HL-60 (cell line): ENCODE measurements around the gene LIN7C.

Experiments
- POLR2AphosphoS5 ChIP-seq: IDR thresholded peaks from 2 replicates; pipeline ENCODE4 v1.6.1; 2012; ENCODE audit warnings: low read depth
- SPI1 ChIP-seq: IDR thresholded peaks from 2 replicates; pipeline ENCODE4 v1.6.1; 2012; ENCODE audit warnings: low read depth, mild to moderate bottlenecking, borderline replicate concordance
- TF ChIP-seq, protein P1 (sequence below): IDR thresholded peaks from one replicate; pipeline ENCODE4 v1.5.1; 2011; ENCODE audit warnings: low read length, control low read depth, inconsistent platforms; ENCODE audit not compliant: insufficient read depth
- TF ChIP-seq, protein P2 (sequence below): IDR thresholded peaks from 2 replicates; pipeline ENCODE4 v1.6.1; 2012; ENCODE audit warnings: low read depth; ENCODE audit not compliant: insufficient replicate concordance

DNA sequence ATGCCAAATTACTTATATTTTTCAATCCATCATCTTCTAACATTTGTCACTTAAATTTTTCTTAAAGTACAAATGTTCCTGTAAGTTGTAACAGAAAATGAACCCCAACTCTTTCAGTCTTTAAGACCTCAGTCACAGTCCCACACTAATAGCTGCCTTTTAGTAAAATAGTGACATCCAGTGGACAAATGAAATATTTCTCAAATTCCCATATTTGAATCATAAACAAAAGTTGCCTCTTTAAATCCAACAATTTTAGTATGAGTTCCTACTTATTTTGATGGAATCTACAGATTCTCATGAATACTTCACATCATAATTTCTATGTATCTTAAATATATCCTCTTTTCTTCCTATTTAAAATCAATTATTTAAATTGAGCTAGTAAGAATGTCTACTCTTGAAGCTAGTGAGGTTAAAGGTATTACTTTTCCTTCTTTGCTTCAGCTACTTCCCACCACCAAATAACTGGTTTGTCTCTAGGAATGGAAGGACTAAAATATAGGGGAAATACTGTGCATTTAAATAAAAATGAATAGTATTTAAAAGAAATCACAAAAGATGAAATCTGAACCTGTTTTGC, 9.2 kb downstream of the LIN7C start:
- TF ChIP-seq, protein P1, sequence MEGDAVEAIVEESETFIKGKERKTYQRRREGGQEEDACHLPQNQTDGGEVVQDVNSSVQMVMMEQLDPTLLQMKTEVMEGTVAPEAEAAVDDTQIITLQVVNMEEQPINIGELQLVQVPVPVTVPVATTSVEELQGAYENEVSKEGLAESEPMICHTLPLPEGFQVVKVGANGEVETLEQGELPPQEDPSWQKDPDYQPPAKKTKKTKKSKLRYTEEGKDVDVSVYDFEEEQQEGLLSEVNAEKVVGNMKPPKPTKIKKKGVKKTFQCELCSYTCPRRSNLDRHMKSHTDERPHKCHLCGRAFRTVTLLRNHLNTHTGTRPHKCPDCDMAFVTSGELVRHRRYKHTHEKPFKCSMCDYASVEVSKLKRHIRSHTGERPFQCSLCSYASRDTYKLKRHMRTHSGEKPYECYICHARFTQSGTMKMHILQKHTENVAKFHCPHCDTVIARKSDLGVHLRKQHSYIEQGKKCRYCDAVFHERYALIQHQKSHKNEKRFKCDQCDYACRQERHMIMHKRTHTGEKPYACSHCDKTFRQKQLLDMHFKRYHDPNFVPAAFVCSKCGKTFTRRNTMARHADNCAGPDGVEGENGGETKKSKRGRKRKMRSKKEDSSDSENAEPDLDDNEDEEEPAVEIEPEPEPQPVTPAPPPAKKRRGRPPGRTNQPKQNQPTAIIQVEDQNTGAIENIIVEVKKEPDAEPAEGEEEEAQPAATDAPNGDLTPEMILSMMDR: no peak
- TF ChIP-seq, protein P2, sequence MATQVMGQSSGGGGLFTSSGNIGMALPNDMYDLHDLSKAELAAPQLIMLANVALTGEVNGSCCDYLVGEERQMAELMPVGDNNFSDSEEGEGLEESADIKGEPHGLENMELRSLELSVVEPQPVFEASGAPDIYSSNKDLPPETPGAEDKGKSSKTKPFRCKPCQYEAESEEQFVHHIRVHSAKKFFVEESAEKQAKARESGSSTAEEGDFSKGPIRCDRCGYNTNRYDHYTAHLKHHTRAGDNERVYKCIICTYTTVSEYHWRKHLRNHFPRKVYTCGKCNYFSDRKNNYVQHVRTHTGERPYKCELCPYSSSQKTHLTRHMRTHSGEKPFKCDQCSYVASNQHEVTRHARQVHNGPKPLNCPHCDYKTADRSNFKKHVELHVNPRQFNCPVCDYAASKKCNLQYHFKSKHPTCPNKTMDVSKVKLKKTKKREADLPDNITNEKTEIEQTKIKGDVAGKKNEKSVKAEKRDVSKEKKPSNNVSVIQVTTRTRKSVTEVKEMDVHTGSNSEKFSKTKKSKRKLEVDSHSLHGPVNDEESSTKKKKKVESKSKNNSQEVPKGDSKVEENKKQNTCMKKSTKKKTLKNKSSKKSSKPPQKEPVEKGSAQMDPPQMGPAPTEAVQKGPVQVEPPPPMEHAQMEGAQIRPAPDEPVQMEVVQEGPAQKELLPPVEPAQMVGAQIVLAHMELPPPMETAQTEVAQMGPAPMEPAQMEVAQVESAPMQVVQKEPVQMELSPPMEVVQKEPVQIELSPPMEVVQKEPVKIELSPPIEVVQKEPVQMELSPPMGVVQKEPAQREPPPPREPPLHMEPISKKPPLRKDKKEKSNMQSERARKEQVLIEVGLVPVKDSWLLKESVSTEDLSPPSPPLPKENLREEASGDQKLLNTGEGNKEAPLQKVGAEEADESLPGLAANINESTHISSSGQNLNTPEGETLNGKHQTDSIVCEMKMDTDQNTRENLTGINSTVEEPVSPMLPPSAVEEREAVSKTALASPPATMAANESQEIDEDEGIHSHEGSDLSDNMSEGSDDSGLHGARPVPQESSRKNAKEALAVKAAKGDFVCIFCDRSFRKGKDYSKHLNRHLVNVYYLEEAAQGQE: no peak
- TF ChIP-seq SPI1: no peak
- no peak for TF ChIP-seq POLR2AphosphoS5
